K562 (cell line): ENCODE data around the gene NDUFAF3. TPM values are rescaled to one million over a fixed set of nuclear protein-coding genes. Genes with fewer than 3 reads are reported as not detected.
A peak's percentile ranks its signal among the peaks of the same experiment; 100 is the strongest.

ENCODE experiments used
- ATF1 ChIP-seq, 2 experiments: fragments of 450-650 bp in 1 of 2; IDR thresholded peaks; 2 replicates each; pipeline ENCODE4 v1.6.1; 2016; ENCODE audit warnings: missing compliant biosample characterization in 1 of 2, missing genetic modification characterization in 1 of 2
- BHLHE40 ChIP-seq: IDR thresholded peaks from 2 replicates; pipeline ENCODE4 v1.6.1; 2011; ENCODE audit warnings: low read length, improper control_type of control experiment
- CBFA2T3 ChIP-seq: fragments of 450-650 bp; IDR thresholded peaks from 2 replicates; pipeline ENCODE4 v1.6.1; 2017
- CBX8 ChIP-seq: fragments of 200-600 bp; sonication (generic); IDR thresholded peaks from 2 replicates; pipeline ENCODE4 v1.6.1; 2012; ENCODE audit warnings: borderline replicate concordance, mixed run types, low read depth, mild to moderate bottlenecking, moderate library complexity, mixed read lengths, low read length, control low read depth, inconsistent platforms; ENCODE audit not compliant: poor library complexity, severe bottlenecking; ENCODE audit errors: extremely low read depth
- DDX20 ChIP-seq: fragments of 450-650 bp; IDR thresholded peaks from 2 replicates; pipeline ENCODE4 v1.6.1; 2016; ENCODE audit warnings: missing genetic modification characterization, low read depth, mild to moderate bottlenecking, missing compliant biosample characterization, moderate library complexity
- ESRRA ChIP-seq: fragments of 450-650 bp; IDR thresholded peaks from 2 replicates; pipeline ENCODE4 v1.6.1; 2014; ENCODE audit warnings: low read depth, mild to moderate bottlenecking, moderate library complexity, borderline replicate concordance
- FOXA3 ChIP-seq, 2 experiments: fragments of 450-650 bp in 1 of 2; sonication (generic) in 1 of 2; formaldehyde crosslinking; IDR thresholded peaks in 1 of 2; conservative IDR thresholded peaks in 1 of 2; 2 replicates each; pipeline versions ENCODE4 v1.4.0 to v1.8.0; 2020 to 2022; ENCODE audit warnings: mild to moderate bottlenecking in 2 of 2, missing genetic modification reagents in 1 of 2
- GABPB1 ChIP-seq: sonication (generic); formaldehyde crosslinking; IDR thresholded peaks from 2 replicates; pipeline ENCODE4 v1.8.0; 2022; ENCODE audit warnings: mild to moderate bottlenecking, missing genetic modification reagents
- HMGN3 ChIP-seq: IDR thresholded peaks from 2 replicates; pipeline ENCODE4 v1.6.1; 2011; ENCODE audit warnings: borderline replicate concordance, low read depth, mild to moderate bottlenecking, mixed read lengths, low read length; ENCODE audit not compliant: insufficient read length; ENCODE audit errors: extremely low read depth
- KDM5B ChIP-seq: fragments of 200-600 bp; sonication (generic); IDR thresholded peaks from 2 replicates; pipeline ENCODE4 v1.6.1; 2012; ENCODE audit warnings: low read depth, mild to moderate bottlenecking, moderate library complexity, low read length, control low read depth, inconsistent platforms; ENCODE audit not compliant: insufficient replicate concordance
- MCM5 ChIP-seq: fragments of 450-650 bp; IDR thresholded peaks from 2 replicates; pipeline ENCODE4 v1.6.1; 2016; ENCODE audit warnings: low read depth
- MEIS2 ChIP-seq: fragments of 450-650 bp; IDR thresholded peaks from 2 replicates; pipeline ENCODE4 v1.6.1; 2014; ENCODE audit warnings: mild to moderate bottlenecking; ENCODE audit not compliant: partially characterized antibody
- MTA2 ChIP-seq: fragments of 450-650 bp; IDR thresholded peaks from 2 replicates; pipeline ENCODE4 v1.6.1; 2016; ENCODE audit warnings: low read depth
- MYBL2 ChIP-seq, 2 experiments: fragments of 450-650 bp in 1 of 2; sonication (generic) in 1 of 2; formaldehyde crosslinking in 1 of 2; IDR thresholded peaks; 2 replicates each; pipeline versions ENCODE4 v1.6.1 to v1.8.1; 2017 to 2022; ENCODE audit warnings: borderline replicate concordance in 1 of 2, inconsistent platforms in 1 of 2, low read depth in 1 of 2, mild to moderate bottlenecking in 1 of 2, missing genetic modification reagents in 1 of 2, moderate library complexity in 1 of 2
- NFE2 ChIP-seq: IDR thresholded peaks from 2 replicates; pipeline ENCODE4 v1.6.1; 2014; ENCODE audit warnings: antibody characterized with exemption, low read depth
- NFIX ChIP-seq: fragments of 250-450 bp; sonication (Bioruptor Pico); IDR thresholded peaks from 2 replicates; pipeline ENCODE4 v1.4.0; 2020; ENCODE audit warnings: low read depth, mild to moderate bottlenecking, moderate library complexity
- PCBP2 ChIP-seq: fragments of 200-400 bp; formaldehyde crosslinking; IDR thresholded peaks from 2 replicates; pipeline ENCODE4 v1.6.1; 2018; ENCODE audit warnings: low read length, low read depth, mild to moderate bottlenecking, moderate library complexity; ENCODE audit not compliant: poor library complexity, severe bottlenecking
- POLR3A ChIP-seq: IDR thresholded peaks from 2 replicates; pipeline ENCODE4 v1.6.1; 2011; ENCODE audit warnings: borderline replicate concordance, mild to moderate bottlenecking, moderate library complexity; ENCODE audit not compliant: insufficient read length, insufficient read depth; ENCODE audit errors: extremely low read depth
- RBBP5 ChIP-seq: fragments of 200-600 bp; sonication (generic); IDR thresholded peaks from 2 replicates; pipeline ENCODE4 v1.6.1; 2012; ENCODE audit warnings: borderline replicate concordance, mild to moderate bottlenecking, low read length, control low read depth, inconsistent platforms; ENCODE audit not compliant: insufficient read depth, poor library complexity, severe bottlenecking
- RBM15 ChIP-seq: fragments of 200-400 bp; formaldehyde crosslinking; IDR thresholded peaks from 2 replicates; pipeline ENCODE4 v1.6.1; 2018; ENCODE audit warnings: mild to moderate bottlenecking, low read length, moderate library complexity; ENCODE audit not compliant: insufficient read depth
- SMAD4 ChIP-seq: fragments of 250-450 bp; sonication (Bioruptor Pico); conservative IDR thresholded peaks from 2 replicates; pipeline ENCODE4 v1.8.0; 2021; ENCODE audit warnings: inconsistent platforms, mild to moderate bottlenecking, moderate library complexity
- ZNF121 ChIP-seq: sonication (generic); formaldehyde crosslinking; conservative IDR thresholded peaks from 2 replicates; pipeline ENCODE4 v1.8.0; 2022; ENCODE audit warnings: missing genetic modification reagents
- ZNF431 ChIP-seq: sonication (generic); formaldehyde crosslinking; IDR thresholded peaks from 2 replicates; pipeline ENCODE4 v1.8.0; 2022; ENCODE audit warnings: mild to moderate bottlenecking, missing genetic modification reagents
- polyA plus RNA-seq, 8 experiments: library from polyadenylated mRNA; depleted of rRNA in 4 of 8; stranded (reverse) in 5 of 8; unstranded in 3 of 8; fragments of >200 nt; fragmentation: Nextera tagmentation in 2 of 8; fragmentation: Illumina TruSeq in 1 of 8; extraction: Ambion mirVana in 2 of 8; extraction: Trizol in 1 of 8; gene quantifications; 2 replicates each; pipeline versions ENCODE4 v1.2.1 to v1.2.3, GENCODE V29; 2011 to 2014; ENCODE audit warnings: inconsistent platforms in 1 of 8, missing spikeins in 1 of 8
- total RNA-seq, 7 experiments: library from RNA; depleted of rRNA in 6 of 7; stranded (reverse); fragments of >200 nt in 6 of 7; fragmentation: Illumina TruSeq in 2 of 7; extraction: Trizol in 2 of 7; gene quantifications; 2 replicates each; pipeline versions ENCODE4 v1.2.1 to v1.2.3, GENCODE V29; 2011 to 2021; ENCODE audit warnings: low replicate concordance in 1 of 7
- TF ChIP-seq, protein P1 (sequence below): fragments of 450-650 bp; IDR thresholded peaks from 2 replicates; pipeline ENCODE4 v1.7.0; 2016; ENCODE audit warnings: borderline replicate concordance
- TF ChIP-seq, protein P2 (sequence below): fragments of 250-450 bp; sonication (Bioruptor Pico); IDR thresholded peaks from 2 replicates; pipeline ENCODE4 v1.9.0; 2021; ENCODE audit warnings: mild to moderate bottlenecking

NDUFAF3 gene
- total and polyA plus RNA-seq, 9 of the 15 experiments (the other 6 are each of a cell fraction or from before 2014, with no cell fraction given), result 17.0 to 127 (median 36.3) TPM

DNA sequence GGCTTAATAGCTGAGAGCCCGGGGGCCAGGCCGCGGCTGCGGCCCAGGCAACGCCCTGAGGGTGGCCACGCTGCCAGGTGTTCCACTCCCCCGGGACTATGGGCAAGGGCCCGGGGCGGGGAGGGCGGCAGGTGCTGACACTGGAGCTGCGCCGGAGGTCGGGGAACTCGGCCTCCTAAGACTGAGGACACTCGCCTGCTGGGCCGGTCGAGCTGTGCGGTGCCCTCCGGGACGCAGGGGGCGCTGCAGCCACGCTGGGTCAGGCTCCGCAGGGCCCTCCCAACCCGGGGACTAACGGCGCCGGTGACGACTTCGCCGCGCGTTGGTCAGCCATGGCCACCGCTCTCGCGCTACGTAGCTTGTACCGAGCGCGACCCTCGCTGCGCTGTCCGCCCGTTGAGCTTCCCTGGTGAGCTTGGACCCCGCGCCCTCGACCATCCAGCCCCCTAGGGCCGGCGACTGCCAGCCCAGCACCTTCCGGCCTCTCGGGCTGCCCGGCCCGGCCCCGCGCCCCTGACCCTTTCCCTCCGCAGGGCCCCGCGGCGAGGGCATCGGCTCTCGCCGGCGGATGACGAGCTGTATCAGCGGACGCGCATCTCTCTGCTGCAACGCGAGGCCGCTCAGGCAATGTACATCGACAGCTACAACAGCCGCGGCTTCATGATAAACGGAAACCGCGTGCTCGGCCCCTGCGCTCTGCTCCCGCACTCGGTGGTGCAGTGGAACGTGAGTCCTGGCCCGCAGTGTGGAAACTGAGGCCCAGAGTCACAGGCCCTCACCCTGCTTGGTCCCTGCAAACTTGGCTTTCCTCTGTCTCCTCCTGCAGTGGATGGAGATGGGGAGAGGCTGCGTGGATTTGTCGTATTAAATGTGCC is at the start of gene NDUFAF3 (continued):
- TF ChIP-seq ZNF121, result no peak
- TF ChIP-seq FOXA3 (CRISPR knock-in tag; conservative IDR thresholded peaks at IDR 0.05 in 1 of 2, IDR thresholded peaks at IDR 0.05 in 1 of 2), result no peak
- peak; percentile 73 for TF ChIP-seq RBBP5
- TF ChIP-seq RBM15, result no peak
- TF ChIP-seq MYBL2 (IDR thresholded peaks at IDR 0.05; ENCODE audit: low read depth), result no peak
- TF ChIP-seq MYBL2 (CRISPR knock-in tag; IDR thresholded peaks at IDR 0.05; ENCODE audit: borderline replicate concordance), result no peak
- no peak for TF ChIP-seq POLR3A
- peak; percentile 55; the same call in 1 of the 2 replicates for TF ChIP-seq GABPB1
- no peak for TF ChIP-seq MCM5
- TF ChIP-seq ATF1 (CRISPR knock-in tag; IDR thresholded peaks at IDR 0.05), result no peak
- peak; percentile 89 for TF ChIP-seq ATF1 (tag; IDR thresholded peaks at IDR 0.05)
- 0 out of 2 replicates have a peak, but pooled peaks have one; percentile 13 for TF ChIP-seq BHLHE40
- no peak for TF ChIP-seq PCBP2
- no peak for TF ChIP-seq CBX8
- TF ChIP-seq NFE2, result no peak
- no peak for TF ChIP-seq MTA2
- 0 out of 2 replicates have a peak, but pooled peaks have one; percentile 64 for TF ChIP-seq SMAD4 (CRISPR knock-in tag)
- TF ChIP-seq MEIS2, result no peak
- peak; percentile 56 for TF ChIP-seq HMGN3
- TF ChIP-seq KDM5B, result no peak
- no peak for TF ChIP-seq NFIX (CRISPR knock-in tag)
- TF ChIP-seq DDX20 (tag), result no peak
- TF ChIP-seq, protein P1, sequence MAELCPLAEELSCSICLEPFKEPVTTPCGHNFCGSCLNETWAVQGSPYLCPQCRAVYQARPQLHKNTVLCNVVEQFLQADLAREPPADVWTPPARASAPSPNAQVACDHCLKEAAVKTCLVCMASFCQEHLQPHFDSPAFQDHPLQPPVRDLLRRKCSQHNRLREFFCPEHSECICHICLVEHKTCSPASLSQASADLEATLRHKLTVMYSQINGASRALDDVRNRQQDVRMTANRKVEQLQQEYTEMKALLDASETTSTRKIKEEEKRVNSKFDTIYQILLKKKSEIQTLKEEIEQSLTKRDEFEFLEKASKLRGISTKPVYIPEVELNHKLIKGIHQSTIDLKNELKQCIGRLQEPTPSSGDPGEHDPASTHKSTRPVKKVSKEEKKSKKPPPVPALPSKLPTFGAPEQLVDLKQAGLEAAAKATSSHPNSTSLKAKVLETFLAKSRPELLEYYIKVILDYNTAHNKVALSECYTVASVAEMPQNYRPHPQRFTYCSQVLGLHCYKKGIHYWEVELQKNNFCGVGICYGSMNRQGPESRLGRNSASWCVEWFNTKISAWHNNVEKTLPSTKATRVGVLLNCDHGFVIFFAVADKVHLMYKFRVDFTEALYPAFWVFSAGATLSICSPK, result no peak
- peak; percentile 65; the same call in 1 of the 2 replicates for TF ChIP-seq ESRRA
- TF ChIP-seq CBFA2T3, result 0 out of 2 replicates have a peak, but pooled peaks have one; percentile 22
- TF ChIP-seq, protein P2, sequence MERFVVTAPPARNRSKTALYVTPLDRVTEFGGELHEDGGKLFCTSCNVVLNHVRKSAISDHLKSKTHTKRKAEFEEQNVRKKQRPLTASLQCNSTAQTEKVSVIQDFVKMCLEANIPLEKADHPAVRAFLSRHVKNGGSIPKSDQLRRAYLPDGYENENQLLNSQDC (CRISPR knock-in tag), result no peak
- TF ChIP-seq ZNF431 (CRISPR knock-in tag), result no peak; the same call in none of the 2 replicates
